Measurements from ENCODE around the gene COL16A1.

Gene COL16A1

DNA sequence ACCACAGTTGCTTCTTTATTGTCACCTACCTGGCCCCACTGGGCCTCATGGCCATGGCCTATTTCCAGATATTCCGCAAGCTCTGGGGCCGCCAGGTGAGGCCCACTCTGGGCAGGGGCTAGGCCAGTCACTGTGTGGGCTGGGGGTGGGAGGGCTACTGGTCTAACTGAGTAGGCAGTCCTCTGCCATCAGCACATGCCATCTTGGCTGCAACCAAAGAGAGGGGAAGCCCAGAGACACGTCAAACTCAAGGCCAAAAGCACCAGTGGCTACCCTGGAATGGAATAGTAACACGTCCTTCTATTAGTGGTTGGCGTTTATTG, 82.4 kb downstream of the COL16A1 start:
- no peak for DNase-seq

DNA sequence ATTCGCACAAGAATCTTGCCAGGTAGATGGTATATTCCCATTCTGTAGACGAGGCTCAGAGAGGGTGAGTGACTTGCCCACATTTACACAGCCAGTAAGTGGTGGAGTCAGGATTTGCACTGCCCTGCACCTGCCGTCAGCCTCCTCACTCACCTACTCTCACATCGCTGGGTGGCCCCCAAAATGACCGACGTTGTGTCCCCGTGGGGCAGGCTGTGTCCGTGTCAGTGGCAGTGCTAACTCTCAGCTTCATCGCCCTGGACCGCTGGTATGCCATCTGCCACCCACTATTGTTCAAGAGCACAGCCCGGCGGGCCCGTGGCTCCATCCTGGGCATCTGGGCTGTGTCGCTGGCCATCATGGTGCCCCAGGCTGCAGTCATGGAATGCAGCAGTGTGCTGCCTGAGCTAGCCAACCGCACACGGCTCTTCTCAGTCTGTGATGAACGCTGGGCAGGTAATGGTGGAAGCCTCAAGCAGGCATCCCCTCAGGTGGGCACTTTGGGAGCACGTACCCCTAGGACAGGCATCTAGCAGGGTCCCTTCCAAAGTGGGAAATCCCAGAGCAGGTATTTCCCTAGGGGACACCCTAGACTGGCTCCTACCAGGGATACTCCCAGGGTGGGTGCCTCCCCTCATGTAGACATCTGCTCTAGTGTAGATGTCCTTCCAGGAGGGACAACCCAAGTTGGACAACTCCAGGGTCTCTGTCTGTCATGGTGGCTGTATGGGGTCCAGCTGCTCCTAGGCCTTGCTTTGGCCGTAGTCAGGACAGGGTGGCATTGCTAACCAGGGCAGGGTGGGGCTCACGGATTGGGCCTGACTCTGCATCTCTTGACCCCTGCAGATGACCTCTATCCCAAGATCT, 83.0 kb downstream of the COL16A1 start:
- no peak for DNase-seq

DNA sequence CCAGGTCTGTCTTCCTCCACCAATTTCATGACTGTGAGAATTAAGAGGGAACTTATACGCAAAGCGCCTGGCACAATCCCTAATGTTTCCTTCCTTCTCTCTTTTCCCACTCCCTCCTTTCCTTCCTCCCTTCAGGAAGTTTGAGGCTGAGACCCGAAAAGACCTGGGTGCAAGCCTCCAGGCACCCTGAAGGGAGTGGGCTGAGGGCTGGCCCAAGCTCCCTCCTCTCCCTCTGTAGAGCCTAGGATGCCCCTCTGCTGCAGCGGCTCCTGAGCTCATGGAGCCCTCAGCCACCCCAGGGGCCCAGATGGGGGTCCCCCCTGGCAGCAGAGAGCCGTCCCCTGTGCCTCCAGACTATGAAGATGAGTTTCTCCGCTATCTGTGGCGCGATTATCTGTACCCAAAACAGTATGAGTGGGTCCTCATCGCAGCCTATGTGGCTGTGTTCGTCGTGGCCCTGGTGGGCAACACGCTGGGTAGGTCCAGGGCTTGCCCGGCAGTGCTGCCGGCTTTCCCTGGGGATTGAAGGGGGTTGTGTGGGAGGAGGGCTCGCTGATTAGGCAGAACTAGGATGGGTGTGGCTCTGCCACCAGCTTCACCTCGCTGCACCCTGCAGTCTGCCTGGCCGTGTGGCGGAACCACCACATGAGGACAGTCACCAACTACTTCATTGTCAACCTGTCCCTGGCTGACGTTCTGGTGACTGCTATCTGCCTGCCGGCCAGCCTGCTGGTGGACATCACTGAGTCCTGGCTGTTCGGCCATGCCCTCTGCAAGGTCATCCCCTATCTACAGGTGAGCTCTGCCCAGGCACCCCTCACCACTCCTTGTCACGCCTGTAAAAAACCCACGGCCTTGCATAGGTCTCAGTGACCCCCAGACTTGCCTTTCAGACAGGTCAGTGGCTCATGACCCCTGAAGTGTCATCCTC, 84.6 kb downstream of the COL16A1 start:
- no peak for DNase-seq

DNA sequence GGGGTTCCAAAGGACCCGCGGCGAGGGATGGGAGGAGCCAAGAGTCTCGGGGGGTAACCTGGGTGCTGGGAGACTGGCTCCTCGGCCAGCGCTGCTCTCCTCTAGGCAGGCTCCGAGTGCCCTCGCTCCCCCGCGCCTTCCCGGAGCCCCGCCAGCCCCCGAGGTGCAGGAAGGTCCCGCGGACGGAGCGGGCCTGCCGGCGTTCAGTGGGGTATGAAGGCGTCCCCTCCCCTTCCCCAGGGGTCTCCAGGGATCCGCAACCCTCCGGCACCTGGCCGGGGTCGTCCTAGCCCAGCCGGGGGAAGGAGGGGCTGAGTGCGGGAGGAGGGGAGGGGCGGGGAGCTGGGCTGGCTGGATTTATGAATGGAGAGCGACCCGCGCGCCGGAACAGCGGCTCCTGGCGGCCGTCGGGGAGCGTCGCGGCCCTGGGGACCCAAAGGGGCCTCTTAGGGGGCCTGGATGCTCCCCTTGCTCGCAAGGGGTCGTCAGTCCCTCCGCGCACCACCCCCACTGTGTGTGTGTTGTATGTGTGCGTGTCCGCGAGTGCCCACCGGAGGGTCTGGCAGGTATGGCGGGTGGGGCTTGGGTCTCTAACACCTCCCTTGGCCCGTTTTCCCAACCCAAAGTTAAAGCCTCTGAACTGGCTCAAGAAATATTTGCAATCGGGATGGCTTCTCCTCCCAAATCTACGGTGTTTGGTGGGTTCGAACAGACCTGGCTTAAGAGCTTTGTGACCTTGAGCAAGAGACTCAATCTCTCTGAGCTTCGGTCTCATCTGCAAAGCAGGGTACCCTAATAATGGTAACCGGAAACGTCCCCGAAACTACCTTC, 85.7 kb downstream of the COL16A1 start:
- DNase-seq = peak; percentile 37

DNA sequence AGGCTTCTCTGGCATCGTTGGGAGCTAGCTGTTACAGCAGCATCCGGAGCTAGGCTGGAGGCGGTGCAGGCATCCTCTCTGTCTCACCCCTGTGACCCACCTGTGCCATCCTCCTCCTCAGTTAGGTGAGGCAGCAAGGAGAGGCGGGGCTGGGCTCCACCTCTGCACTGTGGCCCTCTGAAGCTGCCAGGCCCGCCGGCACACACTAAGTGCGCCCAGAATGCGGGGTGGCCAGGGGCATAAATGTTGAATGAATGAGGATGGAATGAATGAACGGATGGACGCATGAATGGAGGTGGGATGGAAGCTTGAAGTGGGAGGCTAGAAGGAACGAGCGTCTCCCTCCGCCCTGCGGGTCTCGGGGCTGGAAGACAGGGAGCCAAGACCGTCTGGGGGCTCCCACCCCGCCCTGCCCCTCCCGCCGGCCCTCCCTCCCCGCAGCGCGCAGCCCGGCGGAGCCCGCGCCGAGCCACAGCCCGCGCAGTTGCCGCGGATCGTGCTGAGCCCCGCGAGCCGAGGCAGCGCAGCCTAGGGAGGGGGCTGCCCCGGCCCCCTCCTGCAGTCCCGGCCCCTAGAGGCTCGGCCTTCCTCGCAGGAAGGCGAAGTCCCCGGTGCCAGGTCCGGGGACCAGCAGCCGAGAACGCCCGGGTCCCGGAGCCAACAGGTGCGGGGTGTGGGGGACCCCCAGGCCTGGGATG, 86.5 kb downstream of the COL16A1 start, which contains the start of gene HCRTR1:
TSS of gene HCRTR1 (plus strand) at position 472 of the 698 bp plus-strand sequence. CDS start 1,504 bp downstream, outside the sequence.
- no peak for DNase-seq

DNA sequence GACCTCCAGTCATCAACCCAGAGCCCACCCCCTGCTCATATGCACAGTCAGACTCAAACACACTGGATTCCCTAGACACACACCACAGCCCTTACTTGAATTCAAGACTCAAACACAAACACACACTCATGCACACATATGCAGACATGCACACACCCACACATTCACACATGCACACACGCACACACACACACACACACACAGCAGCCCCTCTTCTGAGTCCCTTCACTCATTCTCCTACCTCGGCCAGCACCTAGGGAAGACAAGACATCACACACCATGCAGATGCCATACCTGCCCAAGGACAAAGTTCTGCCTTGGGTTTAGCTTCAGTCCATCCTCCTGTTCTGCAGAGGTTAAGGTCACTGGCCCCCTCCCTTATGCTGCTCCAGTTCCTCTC, 87.9 kb downstream of the COL16A1 start:
- no peak for DNase-seq

DNA sequence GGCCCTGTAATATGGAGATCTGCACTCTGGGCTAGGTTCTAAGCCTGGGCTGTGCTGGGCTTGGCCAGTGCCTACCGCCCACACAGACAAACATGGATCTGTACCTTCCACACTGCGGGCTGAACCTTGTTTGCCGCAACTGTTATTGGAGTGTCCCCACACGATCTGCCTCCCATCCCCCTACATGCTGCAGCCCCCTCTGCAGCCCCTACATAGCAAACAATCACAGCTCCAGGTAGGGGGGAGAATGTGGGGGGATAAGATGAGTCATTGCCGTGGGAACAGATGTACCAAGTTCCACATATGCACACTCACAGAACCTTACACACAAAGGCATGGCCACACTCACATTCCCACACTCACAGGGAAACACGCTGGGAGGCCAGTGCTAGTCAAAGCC, 88.4 kb downstream of the COL16A1 start:
- no peak for DNase-seq

DNA sequence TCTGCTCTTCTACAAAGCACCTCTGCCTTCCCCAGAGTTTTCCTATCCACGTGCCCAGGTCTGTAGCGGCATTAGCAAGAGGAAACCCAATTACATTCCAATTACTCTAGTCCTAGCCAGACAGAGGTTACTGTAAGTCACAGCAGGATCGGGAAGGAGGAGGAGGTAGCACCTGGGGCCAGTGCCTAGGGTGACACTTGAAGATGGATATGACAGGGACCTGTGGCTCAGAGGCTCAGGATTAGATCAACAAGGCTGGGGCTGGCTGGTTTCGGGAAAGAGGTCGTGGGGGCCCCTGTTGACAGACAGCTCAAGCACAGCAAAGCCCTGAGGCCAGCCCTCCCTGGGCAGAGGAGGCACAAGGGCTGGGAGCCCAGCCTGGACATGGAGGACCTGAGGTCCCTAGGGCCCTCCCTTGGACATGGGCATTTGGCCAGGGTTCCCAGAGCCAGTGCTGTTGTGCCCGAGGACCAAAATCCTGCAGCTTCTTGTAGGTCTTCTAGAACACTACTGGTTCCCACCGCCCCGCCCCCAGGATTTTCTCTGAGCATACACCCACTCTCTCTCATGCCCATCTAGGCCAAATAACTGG, 89.3 kb downstream of the COL16A1 start:
- no peak for DNase-seq

DNA sequence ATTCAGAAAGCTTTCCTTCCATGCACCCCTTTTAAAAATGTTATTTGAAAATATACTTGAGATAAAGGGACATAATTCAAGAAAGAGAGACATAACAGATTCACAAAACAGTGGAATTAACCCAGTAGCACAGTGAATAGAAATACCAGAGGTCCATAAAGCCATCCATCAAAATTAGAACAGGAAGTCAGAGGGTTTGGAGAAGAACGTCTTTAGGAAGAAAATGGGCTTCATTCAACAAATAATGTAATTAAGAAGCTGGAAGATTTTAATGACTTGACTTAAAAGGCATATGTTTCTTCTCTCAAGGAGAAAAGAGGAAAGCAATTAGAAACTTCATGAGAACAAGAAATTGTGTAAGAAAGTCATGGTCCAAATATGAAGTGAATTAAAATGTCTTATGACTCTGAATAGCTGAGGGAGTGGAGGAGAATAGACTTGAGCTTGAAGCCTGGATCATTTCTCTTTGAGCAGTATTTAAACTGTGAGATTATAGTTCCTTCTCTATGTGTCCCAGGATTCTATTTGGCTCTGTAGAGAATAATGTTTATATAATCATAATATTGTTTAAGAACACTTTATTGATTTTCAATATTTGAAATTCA, 94.2 kb downstream of the COL16A1 start:
- no peak for DNase-seq

DNA sequence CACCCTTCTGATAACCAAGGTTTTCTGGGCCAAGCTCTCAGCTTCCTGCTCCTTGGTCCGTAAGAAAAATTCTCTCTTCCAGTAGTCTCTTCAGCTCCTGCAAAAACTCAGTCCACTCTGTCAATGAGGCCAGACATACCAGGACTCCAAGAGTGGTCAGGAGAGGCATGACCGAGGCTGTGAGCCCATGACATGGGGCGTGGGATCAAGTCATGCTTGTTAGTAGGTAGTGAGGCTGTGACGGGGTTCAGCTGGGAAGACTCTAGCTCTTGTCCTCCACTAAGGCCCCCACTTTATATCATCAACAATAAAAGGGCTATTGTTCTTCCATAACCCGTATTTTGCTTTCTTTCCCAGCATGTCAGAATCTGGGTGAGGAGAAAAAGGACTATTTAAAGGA, 96.5 kb downstream of the COL16A1 start:
- DNase-seq = no peak

DNA sequence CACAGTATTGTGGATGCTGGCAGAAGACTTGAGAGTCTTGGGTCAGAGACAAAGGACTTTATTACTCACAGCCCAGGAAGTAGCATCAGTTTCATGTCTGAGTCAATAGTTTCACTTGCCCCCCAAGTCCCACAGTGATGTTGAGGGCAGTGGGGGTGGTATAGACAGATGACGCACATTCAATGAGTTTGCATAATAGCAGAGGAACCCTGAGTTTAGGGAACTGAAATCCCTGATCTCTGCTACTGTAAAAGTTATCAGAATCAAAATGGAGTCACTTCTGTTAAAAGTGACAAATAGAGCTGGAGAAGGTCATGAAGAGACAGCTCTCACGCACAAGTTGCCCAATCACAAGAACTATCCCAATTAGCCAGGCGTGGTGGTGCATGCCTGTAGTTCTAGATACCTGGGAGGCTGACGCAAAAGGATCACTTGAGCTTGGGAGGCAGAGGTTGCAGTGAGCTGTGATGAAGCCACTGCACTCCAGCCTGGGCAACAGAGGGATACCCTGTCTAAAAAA, 97.8 kb downstream of the COL16A1 start:
- peak; percentile 16 for DNase-seq

Data from CD4-positive, alpha-beta T cell treated with Interleukin-10 for 1 hour (primary cell).